ENCODE results near the gene IDI1. TPM values are rescaled to one million over a fixed set of nuclear protein-coding genes. Genes with fewer than 3 reads are reported as not detected.

The IDI1 gene
- polyA plus RNA-seq, 1 experiment: 10.0 TPM

DNA sequence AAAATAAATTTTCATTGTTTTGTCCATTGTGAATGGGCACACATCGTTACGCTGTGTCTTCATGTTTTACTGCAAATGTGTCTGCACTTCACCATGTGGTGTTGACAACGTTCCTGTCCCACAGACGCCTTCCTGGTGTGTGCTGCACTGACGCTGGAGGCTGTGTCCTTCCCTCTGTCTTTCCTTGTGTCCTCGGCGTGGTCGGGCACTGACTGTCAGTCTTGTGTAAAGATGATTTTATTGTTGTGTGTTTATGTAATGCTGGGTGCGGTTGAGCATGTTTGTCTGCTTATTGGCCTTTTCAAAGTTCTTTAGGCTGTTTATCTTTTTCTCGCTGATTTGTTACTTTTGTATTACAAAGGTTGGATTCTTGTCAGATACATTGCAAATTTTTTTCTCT is 41.3 kb downstream of the IDI1 start:
- CTCF ChIA-PET: no interaction called here
- DNase-seq (ENCODE audit: low read depth): no peak
- no peak overlapping the region for H3K4me3 ChIP-seq (ENCODE audit: low read depth, low read length)
- H3K36me3 ChIP-seq (ENCODE audit: control insufficient read depth, insufficient read depth, low read length): peaks cover 42% of the 10 kb centered on the region
- H3K27me3 ChIP-seq (ENCODE audit: control insufficient read depth, insufficient read depth, low read length): no peaks in the 10 kb centered on the region
- POLR2A ChIA-PET: no interaction called here
- TF ChIP-seq, protein P1, sequence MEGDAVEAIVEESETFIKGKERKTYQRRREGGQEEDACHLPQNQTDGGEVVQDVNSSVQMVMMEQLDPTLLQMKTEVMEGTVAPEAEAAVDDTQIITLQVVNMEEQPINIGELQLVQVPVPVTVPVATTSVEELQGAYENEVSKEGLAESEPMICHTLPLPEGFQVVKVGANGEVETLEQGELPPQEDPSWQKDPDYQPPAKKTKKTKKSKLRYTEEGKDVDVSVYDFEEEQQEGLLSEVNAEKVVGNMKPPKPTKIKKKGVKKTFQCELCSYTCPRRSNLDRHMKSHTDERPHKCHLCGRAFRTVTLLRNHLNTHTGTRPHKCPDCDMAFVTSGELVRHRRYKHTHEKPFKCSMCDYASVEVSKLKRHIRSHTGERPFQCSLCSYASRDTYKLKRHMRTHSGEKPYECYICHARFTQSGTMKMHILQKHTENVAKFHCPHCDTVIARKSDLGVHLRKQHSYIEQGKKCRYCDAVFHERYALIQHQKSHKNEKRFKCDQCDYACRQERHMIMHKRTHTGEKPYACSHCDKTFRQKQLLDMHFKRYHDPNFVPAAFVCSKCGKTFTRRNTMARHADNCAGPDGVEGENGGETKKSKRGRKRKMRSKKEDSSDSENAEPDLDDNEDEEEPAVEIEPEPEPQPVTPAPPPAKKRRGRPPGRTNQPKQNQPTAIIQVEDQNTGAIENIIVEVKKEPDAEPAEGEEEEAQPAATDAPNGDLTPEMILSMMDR (IDR thresholded peaks at IDR 0.05; ENCODE audit: insufficient read depth, low read depth, low read length): no peak

DNA sequence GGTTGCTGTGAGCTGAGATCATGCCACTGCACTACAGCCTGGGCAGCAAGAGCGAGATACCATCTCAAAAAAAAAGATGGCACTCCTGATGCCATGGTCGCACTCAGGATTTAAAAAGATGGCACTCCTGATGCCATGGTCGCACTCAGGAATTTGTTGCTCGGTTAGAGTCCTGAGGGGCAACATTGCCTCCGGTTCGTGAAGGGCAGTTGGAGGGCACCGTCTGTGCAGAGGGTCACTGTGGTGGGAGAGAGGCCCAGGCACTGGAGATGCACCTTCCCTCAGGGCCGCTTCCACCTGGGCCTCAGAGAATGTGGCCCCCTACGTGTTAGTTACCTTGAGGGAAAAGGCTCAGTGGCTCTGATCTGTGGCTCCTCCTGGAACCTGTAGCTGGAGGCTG is 42.3 kb downstream of the IDI1 start:
- Histone ChIP-seq H3K27me3 (ENCODE audit: control insufficient read depth, insufficient read depth, low read length) (no peaks in the 10 kb centered on the region), H3K36me3 (ENCODE audit: control insufficient read depth, insufficient read depth, low read length) (peaks cover 39% of the 10 kb centered on the region), H3K4me3 (ENCODE audit: low read depth, low read length) (no peak overlapping the region)
- DNase-seq (ENCODE audit: low read depth): no peak
- ChIA-PET POLR2A (no interaction called here), CTCF (no interaction called here)
- TF ChIP-seq, protein P1 (IDR thresholded peaks at IDR 0.05; ENCODE audit: insufficient read depth, low read depth, low read length): no peak

DNA sequence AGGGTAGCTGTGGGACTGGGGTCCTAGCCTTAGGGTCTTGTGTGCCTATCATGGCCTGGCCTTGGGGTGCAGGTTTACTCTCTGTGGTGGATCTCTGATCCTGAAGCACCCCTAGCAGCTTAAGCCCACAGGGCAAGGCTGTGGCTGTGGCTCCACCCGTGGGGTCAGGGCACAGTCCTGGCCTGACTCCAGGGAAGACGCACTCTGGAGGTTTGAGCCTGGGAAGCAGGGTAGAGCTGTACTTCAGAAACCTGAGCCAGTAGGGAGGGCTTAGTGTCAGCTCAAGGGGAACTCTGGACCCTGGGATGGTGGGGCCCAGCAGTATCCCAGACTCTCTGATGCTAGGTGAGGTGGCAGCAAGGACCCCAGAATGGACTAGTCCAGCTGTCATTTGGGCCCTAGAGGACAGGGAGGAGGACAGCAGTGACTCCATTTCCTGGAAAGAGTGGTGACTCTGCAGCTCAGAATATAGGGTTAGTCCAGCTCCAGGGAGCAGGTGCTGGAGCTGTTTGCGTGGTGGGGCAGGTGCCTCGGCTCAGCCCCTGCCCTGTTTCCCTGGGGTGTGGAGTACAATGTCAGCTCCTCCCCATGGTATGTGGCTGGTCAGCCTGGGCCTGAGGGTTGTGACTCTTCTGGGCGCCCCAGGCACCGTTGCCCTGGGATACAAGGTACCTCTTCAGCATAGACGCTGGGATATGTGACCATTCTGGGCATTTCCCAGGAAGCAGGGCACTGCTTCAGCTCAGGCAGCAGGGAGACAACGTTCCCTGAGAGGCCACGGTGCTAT is 44.8 kb downstream of the IDI1 start:
- TF ChIP-seq, protein P1 (IDR thresholded peaks at IDR 0.05; ENCODE audit: insufficient read depth, low read depth, low read length): no peak
- Histone ChIP-seq H3K36me3 (ENCODE audit: control insufficient read depth, insufficient read depth, low read length) (peaks cover 36% of the 10 kb centered on the region), H3K4me3 (ENCODE audit: low read depth, low read length) (no peak overlapping the region), H3K27me3 (ENCODE audit: control insufficient read depth, insufficient read depth, low read length) (no peaks in the 10 kb centered on the region)
- POLR2A ChIA-PET: no interaction called here
- CTCF ChIA-PET: interaction anchor here (0.6 kb wide), 1 partner anchor 750 kb away, joined by 4 read pairs; no protein-coding TSS in a partner anchor
- DNase-seq (ENCODE audit: low read depth): no peak

DNA sequence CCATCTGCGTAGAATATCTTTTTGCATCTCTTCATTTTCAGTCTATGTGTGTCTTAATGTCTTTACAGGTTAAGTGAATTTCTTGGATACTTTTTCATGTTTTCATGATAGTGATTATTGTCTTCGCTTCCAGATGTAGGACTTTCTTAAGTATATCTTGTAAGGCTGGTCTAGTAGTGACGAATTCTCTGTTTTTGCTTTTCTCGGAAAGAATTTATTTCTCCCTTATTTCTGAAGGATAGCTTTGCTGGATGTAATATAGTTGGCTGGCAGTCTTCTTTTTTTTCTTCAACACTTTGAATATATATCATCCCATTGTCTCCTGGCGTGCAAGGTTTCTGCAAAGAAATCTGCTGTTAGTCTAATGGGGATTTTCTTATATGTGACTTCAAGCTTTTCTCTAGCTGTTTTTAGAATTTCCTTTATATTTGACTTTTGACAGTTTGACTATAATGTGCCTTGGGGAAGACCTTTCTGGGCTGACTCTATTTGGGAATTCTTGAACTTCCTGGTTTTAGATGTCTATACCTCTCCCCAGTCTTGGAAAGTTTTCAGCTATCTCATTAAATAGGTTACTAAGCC is 46.4 kb downstream of the IDI1 start:
- H3K27me3 ChIP-seq (ENCODE audit: control insufficient read depth, insufficient read depth, low read length): no peaks in the 10 kb centered on the region
- CTCF ChIA-PET: interaction anchor here (0.7 kb wide), 1 partner anchor 712 kb away, joined by 3 read pairs; no protein-coding TSS in a partner anchor
- peaks cover 37% of the 10 kb centered on the region for H3K36me3 ChIP-seq (ENCODE audit: control insufficient read depth, insufficient read depth, low read length)
- TF ChIP-seq, protein P1 (IDR thresholded peaks at IDR 0.05; ENCODE audit: insufficient read depth, low read depth, low read length): no peak
- H3K4me3 ChIP-seq (ENCODE audit: low read depth, low read length): no peak overlapping the region
- DNase-seq (ENCODE audit: low read depth): no peak
- POLR2A ChIA-PET: no interaction called here

DNA sequence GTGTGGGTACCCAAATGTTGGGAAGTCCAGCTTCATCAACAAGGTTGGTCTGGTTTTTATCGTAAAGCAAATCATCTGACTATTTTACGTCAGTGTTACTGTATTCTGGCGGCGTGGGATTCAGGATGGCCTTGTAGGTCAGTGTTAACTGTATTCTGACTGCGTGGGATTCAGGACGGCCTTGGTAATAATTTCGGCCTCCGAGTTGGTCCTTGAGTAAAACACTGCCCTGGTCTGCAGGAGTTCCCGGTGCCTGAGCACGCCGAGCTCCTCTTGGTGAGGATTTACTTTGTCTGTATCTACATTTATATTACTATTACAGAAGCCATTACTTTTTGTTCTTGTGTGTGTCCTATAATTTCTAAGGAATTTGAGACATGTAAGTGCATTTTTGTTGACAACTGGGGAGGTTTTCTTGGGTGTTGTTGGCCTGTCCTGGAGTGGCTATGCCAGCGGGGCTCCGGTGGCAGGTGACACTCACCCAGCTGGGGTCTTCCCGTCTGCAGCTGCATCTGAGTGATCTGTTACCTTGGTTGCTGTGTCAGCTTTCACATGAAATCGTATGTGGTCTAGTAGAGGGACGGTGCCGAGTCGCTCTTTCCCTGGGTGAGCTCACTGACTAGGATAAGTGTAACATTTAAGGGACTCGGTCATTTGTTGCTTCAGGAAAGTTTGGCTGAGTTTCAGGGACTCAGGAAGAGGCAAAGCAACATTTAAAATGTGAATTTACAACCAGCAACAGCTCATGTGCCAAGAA is 51.5 kb downstream of the IDI1 start:
- Histone ChIP-seq H3K27me3 (ENCODE audit: control insufficient read depth, insufficient read depth, low read length) (no peaks in the 10 kb centered on the region), H3K36me3 (ENCODE audit: control insufficient read depth, insufficient read depth, low read length) (peaks cover 28% of the 10 kb centered on the region), H3K4me3 (ENCODE audit: low read depth, low read length) (no peak overlapping the region)
- TF ChIP-seq, protein P1 (IDR thresholded peaks at IDR 0.05; ENCODE audit: insufficient read depth, low read depth, low read length): no peak
- CTCF ChIA-PET: interaction anchor here (1.1 kb wide), 1 partner anchor 20 kb away, joined by 4 read pairs; no protein-coding TSS in a partner anchor
- no peak for DNase-seq (ENCODE audit: low read depth)
- POLR2A ChIA-PET: no interaction called here
